ENCODE measurements around the gene CHKB.

The CHKB gene

GRCh38 chr22:50576806-50577696 is 5.6 kb downstream of the CHKB start:
- DNase-seq (ENCODE audit: insufficient read length, low spot score) (no peak), FAIRE-seq (no peak)
- TF ChIP-seq CTCF (IDR thresholded peaks at IDR 0.05; ENCODE audit: insufficient read depth, missing control alignments), result no peak

GRCh38 chr22:50576070-50576469 is 6.6 kb downstream of the CHKB start:
- peak; percentile 68 for TF ChIP-seq CTCF (IDR thresholded peaks at IDR 0.05; ENCODE audit: insufficient read depth, missing control alignments)
- FAIRE-seq, result no peak
- peak; percentile 49 for DNase-seq (ENCODE audit: insufficient read length, low spot score)

DNA sequence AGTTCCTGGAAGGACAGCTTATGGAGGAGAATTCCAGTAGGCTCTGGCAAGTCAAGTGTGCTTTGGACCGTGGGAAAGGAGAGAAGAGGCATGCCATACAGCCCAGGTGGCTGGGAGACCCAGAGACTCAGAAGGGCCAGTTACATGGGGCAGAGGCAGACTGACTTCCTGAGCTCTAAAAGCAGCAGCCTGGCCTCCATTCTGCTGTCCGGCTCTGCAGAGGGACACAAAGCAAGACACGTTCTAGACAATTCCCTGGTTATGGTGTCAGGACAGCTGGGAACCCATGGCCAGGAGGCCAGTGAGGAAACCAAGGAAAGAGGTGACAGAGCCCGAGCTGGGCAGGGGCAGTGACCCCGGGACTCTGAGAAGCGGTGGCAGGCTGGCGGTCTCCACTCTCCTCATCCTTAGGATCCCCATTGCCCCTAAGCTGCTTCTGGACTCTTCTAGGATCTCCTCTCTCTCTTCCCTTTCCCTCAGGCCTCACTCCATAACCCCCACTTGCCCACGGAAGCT is 7.2 kb downstream of the CHKB start:
- FAIRE-seq (no peak), DNase-seq (ENCODE audit: insufficient read length, low spot score) (no peak)
- no peak for TF ChIP-seq CTCF (IDR thresholded peaks at IDR 0.05; ENCODE audit: insufficient read depth, missing control alignments)

DNA sequence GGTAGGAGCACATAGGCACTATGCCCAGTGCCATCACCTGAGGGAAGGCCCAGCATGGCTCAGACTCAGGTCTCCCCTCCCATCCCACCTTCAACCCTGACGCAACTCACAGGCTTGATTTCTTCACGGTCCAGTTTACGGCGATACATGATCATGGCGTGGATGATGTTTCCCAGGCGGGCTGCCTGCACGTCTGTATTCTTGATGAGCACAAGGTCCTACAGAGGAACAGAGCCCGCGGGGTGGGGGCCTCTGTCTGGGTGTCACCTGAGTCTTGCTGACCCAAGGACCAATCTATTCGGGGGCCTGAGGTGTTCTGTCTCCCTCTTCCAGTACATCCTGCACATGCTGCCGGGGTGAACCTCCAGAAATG is 8.3 kb downstream of the CHKB start:
- FAIRE-seq (no peak), DNase-seq (ENCODE audit: insufficient read length, low spot score) (no peak)
- TF ChIP-seq CTCF (IDR thresholded peaks at IDR 0.05; ENCODE audit: insufficient read depth, missing control alignments), result no peak

GRCh38 chr22:50573491-50574382 is 8.9 kb downstream of the CHKB start:
- FAIRE-seq (no peak), DNase-seq (ENCODE audit: insufficient read length, low spot score) (no peak)
- TF ChIP-seq CTCF (IDR thresholded peaks at IDR 0.05; ENCODE audit: insufficient read depth, missing control alignments), result no peak

DNA sequence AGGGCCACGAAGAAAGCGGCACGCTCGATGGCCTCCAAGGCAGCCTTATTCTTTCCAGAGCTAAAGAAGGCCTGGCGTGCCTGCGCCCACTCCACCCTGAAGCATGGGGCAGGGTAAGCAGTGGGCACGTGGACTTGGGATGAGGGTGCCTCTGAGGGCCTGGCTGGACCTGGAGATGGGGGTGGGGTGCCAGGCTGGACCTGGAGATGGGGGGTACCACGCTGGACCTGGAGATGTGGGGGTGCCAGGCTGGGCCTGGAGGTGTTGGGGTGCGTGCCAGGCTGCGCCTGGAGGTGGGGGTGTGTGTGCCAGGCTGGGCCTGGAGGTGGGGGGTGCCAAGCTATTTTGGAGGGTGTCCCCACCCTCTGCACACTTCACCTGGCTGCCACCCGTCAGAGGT is 9.7 kb downstream of the CHKB start:
- FAIRE-seq (no peak), DNase-seq (ENCODE audit: insufficient read length, low spot score) (no peak)
- TF ChIP-seq CTCF (IDR thresholded peaks at IDR 0.05; ENCODE audit: insufficient read depth, missing control alignments), result no peak
